ENCODE data around the gene LINC00305.

DNA sequence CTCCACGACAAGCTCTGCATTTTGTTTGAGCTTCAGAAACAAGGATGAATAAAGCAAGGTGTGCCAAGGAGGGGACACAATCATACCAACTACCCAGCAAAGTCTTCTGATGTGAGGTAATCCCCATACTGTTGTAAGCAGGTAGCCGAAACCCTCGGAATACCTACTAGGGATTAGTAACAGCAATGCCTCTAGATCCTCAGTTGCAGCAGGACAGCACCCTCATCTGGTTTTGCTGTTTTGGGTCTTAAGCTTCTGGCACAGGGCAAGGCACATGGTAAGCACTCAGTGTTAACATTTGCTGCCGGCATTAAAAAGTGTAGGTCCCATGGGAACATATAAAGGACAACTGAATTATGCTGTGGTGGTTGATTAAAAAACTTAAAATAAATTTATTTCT, 16.0 kb upstream of the LINC00305 start:
- TF ChIP-seq PPARA (CRISPR knock-in tag; IDR thresholded peaks at IDR 0.05; ENCODE audit: borderline replicate concordance) (no peak), RARB (CRISPR knock-in tag; IDR thresholded peaks at IDR 0.05) (no peak), ZC3H10 (CRISPR knock-in tag; IDR thresholded peaks at IDR 0.05) (no peak), ARNTL (CRISPR knock-in tag; IDR thresholded peaks at IDR 0.05; ENCODE audit: borderline replicate concordance, low read depth) (no peak), CSDC2 (CRISPR knock-in tag; IDR thresholded peaks at IDR 0.05) (no peak), ZFP3 (CRISPR knock-in tag; IDR thresholded peaks at IDR 0.05) (no peak), ZFP30 (CRISPR knock-in tag; IDR thresholded peaks at IDR 0.05) (no peak)
- TF ChIP-seq, protein P1, sequence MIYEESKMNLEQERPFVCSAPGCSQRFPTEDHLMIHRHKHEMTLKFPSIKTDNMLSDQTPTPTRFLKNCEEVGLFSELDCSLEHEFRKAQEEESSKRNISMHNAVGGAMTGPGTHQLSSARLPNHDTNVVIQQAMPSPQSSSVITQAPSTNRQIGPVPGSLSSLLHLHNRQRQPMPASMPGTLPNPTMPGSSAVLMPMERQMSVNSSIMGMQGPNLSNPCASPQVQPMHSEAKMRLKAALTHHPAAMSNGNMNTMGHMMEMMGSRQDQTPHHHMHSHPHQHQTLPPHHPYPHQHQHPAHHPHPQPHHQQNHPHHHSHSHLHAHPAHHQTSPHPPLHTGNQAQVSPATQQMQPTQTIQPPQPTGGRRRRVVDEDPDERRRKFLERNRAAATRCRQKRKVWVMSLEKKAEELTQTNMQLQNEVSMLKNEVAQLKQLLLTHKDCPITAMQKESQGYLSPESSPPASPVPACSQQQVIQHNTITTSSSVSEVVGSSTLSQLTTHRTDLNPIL (CRISPR knock-in tag; IDR thresholded peaks at IDR 0.05; ENCODE audit: low read depth) = no peak
- TF ChIP-seq, protein P2, sequence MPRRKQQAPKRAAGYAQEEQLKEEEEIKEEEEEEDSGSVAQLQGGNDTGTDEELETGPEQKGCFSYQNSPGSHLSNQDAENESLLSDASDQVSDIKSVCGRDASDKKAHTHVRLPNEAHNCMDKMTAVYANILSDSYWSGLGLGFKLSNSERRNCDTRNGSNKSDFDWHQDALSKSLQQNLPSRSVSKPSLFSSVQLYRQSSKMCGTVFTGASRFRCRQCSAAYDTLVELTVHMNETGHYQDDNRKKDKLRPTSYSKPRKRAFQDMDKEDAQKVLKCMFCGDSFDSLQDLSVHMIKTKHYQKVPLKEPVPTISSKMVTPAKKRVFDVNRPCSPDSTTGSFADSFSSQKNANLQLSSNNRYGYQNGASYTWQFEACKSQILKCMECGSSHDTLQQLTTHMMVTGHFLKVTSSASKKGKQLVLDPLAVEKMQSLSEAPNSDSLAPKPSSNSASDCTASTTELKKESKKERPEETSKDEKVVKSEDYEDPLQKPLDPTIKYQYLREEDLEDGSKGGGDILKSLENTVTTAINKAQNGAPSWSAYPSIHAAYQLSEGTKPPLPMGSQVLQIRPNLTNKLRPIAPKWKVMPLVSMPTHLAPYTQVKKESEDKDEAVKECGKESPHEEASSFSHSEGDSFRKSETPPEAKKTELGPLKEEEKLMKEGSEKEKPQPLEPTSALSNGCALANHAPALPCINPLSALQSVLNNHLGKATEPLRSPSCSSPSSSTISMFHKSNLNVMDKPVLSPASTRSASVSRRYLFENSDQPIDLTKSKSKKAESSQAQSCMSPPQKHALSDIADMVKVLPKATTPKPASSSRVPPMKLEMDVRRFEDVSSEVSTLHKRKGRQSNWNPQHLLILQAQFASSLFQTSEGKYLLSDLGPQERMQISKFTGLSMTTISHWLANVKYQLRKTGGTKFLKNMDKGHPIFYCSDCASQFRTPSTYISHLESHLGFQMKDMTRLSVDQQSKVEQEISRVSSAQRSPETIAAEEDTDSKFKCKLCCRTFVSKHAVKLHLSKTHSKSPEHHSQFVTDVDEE (CRISPR knock-in tag; IDR thresholded peaks at IDR 0.05) = no peak
- TF ChIP-seq, protein P3, sequence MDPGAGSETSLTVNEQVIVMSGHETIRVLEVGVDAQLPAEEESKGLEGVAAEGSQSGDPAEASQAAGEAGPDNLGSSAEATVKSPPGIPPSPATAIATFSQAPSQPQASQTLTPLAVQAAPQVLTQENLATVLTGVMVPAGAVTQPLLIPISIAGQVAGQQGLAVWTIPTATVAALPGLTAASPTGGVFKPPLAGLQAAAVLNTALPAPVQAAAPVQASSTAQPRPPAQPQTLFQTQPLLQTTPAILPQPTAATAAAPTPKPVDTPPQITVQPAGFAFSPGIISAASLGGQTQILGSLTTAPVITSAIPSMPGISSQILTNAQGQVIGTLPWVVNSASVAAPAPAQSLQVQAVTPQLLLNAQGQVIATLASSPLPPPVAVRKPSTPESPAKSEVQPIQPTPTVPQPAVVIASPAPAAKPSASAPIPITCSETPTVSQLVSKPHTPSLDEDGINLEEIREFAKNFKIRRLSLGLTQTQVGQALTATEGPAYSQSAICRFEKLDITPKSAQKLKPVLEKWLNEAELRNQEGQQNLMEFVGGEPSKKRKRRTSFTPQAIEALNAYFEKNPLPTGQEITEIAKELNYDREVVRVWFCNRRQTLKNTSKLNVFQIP (CRISPR knock-in tag; IDR thresholded peaks at IDR 0.05; ENCODE audit: borderline replicate concordance, low read depth) = no peak
